Bronchial epithelial cell (primary cell): ENCODE measurements around the gene CCSER1. TPM values are rescaled to one million over a fixed set of nuclear protein-coding genes. Genes with fewer than 3 reads are reported as not detected.

Experiments
- DNase-seq: peaks from one replicate; pipeline ENCODE4 v3.0.0-alpha.2; 2010; ENCODE audit warnings: low read depth
- FAIRE-seq: peaks from 2 replicates; lab custom pipeline; 2011; peaks lifted over from hg19 to GRCh38; lab: Jason Lieb, UNC
- H3K27me3 ChIP-seq: 2 replicates; pipeline ENCODE4 v1.5.1; 2011; ENCODE audit warnings: low read length; ENCODE audit not compliant: control insufficient read depth, insufficient read depth
- H3K36me3 ChIP-seq: 2 replicates; pipeline ENCODE4 v1.5.1; 2011; ENCODE audit warnings: low read length; ENCODE audit not compliant: control insufficient read depth, insufficient read depth
- H3K4me3 ChIP-seq: 2 replicates; pipeline ENCODE4 v1.5.1; 2011; ENCODE audit warnings: mild to moderate bottlenecking, low read depth, low read length, control low read depth
- CTCF ChIP-seq: IDR thresholded peaks from 2 replicates; pipeline ENCODE4 v1.5.1; 2011; ENCODE audit warnings: mild to moderate bottlenecking, moderate library complexity, low read length, control low read depth, inconsistent platforms; ENCODE audit not compliant: insufficient read depth, severe bottlenecking
- total RNA-seq: library from RNA; depleted of rRNA; stranded (reverse); fragments of >200 nt; gene quantifications from 2 replicates; pipeline ENCODE4 v1.2.1, GENCODE V29; 2014

CCSER1 gene
- total RNA-seq, result 6.6 and 10.9 TPM in 2 replicates

GRCh38 chr4:90127223-90127705 lies at the start of gene CCSER1:
CCSER1 (plus strand) TSS chr4:90127394.
- FAIRE-seq (no peak), DNase-seq (peak; percentile 51)
- TF ChIP-seq CTCF, result no peak
- Histone ChIP-seq H3K27me3 (no peaks in the 10 kb centered on the region), H3K4me3 (peak within 1 kb of the TSS; percentile 54), H3K36me3 (no peaks in the 10 kb centered on the region)

- FAIRE-seq (no peak), DNase-seq (peak; percentile 63)
- no peaks in the 10 kb centered on the region for H3K36me3 ChIP-seq
- H3K27me3 ChIP-seq, result no peaks in the 10 kb centered on the region
- no peak for TF ChIP-seq CTCF
- no peak overlapping the region for H3K4me3 ChIP-seq
Observed at GRCh38 chr4:90078440-90078839, 48.8 kb upstream of the CCSER1 start.

GRCh38 chr4:90080116-90080515 lies 47.1 kb upstream of the CCSER1 start:
- H3K4me3 ChIP-seq, result no peak overlapping the region
- no peak for DNase-seq
- H3K27me3 ChIP-seq, result no peaks in the 10 kb centered on the region
- H3K36me3 ChIP-seq, result no peaks in the 10 kb centered on the region
- FAIRE-seq, result no peak
- no peak for TF ChIP-seq CTCF

- FAIRE-seq, result no peak
- H3K4me3 ChIP-seq, result no peak overlapping the region
- no peaks in the 10 kb centered on the region for H3K36me3 ChIP-seq
- no peaks in the 10 kb centered on the region for H3K27me3 ChIP-seq
- DNase-seq, result no peak
- no peak for TF ChIP-seq CTCF
Observed at GRCh38 chr4:90081432-90082144, 45.6 kb upstream of the CCSER1 start.

GRCh38 chr4:90082449-90082848 lies 44.7 kb upstream of the CCSER1 start:
- no peak for FAIRE-seq
- TF ChIP-seq CTCF, result no peak
- Histone ChIP-seq H3K27me3 (no peaks in the 10 kb centered on the region), H3K4me3 (no peak overlapping the region), H3K36me3 (no peaks in the 10 kb centered on the region)
- DNase-seq, result no peak
